HepG2 (cell line): ENCODE data around the gene USP40.

ENCODE experiments used
- CTCF ChIP-seq: sonication (generic); formaldehyde crosslinking; IDR thresholded peaks from 2 replicates; pipeline ENCODE4 v1.5.0; 2020; ENCODE audit warnings: mild to moderate bottlenecking, missing genetic modification reagents, moderate library complexity
- PHF20 ChIP-seq: sonication (generic); formaldehyde crosslinking; IDR thresholded peaks from 2 replicates; pipeline ENCODE4 v1.5.0; 2020; ENCODE audit warnings: mild to moderate bottlenecking, missing genetic modification reagents
- ZFP36L2 ChIP-seq: sonication (generic); formaldehyde crosslinking; IDR thresholded peaks from 2 replicates; pipeline ENCODE4 v1.4.0; 2020; ENCODE audit warnings: missing genetic modification reagents

- TF ChIP-seq PHF20 (CRISPR knock-in tag) (no peak), ZFP36L2 (CRISPR knock-in tag) (no peak), CTCF (CRISPR knock-in tag) (no peak)
Observed at GRCh38 chr2:233463586-233463985, 103.0 kb downstream of the USP40 start.
